HG02571 (cell line): Measurements from ENCODE around the gene DUSP1.

Source experiments
- ATAC-seq: cut with Tn5 transposase; IDR thresholded peaks from one replicate; pipeline ENCODE4 v1.9.1; 2021; ENCODE audit warnings: mild to moderate bottlenecking, moderate library complexity; ENCODE audit not compliant: unreplicated experiment

DUSP1 gene

DNA sequence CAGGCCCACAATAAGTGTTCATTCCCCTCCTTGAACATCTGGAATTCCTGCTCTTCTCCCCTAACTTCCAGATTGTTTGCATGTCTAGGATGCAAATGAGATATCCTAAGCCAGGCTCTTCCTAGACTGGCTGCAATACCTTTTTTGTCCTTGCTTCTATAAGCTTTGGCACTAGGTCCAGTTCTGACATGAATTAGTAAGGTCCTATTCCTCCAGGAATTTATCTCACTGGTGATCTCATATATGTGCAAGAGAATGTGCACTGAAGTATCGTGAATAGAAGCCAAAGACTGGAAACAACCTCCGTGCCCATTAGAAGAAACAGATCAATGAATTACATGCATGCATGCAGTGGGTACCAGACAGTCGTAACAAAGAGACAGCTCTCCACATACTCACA, 25.2 kb downstream of the DUSP1 start:
- no peak for ATAC-seq

DNA sequence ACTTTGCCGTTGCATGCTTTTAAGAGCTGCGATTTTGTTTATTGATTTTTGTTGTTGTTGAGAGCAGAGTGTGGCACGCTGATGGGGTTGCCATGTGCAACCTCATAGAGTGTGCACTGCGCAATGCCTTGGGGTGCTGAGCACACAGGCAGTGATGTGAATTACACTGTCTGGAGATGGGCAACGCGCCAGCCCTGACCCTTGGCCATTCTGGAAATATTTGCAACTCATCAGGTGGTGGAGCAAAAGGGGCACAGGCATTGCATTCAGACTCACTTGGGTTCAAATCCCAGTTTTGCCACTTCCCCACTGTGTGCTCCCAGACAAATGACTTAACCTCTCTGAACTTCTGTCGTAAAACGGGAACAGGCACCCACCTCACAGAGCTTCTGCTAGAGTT, 25.6 kb downstream of the DUSP1 start:
- ATAC-seq: no peak

DNA sequence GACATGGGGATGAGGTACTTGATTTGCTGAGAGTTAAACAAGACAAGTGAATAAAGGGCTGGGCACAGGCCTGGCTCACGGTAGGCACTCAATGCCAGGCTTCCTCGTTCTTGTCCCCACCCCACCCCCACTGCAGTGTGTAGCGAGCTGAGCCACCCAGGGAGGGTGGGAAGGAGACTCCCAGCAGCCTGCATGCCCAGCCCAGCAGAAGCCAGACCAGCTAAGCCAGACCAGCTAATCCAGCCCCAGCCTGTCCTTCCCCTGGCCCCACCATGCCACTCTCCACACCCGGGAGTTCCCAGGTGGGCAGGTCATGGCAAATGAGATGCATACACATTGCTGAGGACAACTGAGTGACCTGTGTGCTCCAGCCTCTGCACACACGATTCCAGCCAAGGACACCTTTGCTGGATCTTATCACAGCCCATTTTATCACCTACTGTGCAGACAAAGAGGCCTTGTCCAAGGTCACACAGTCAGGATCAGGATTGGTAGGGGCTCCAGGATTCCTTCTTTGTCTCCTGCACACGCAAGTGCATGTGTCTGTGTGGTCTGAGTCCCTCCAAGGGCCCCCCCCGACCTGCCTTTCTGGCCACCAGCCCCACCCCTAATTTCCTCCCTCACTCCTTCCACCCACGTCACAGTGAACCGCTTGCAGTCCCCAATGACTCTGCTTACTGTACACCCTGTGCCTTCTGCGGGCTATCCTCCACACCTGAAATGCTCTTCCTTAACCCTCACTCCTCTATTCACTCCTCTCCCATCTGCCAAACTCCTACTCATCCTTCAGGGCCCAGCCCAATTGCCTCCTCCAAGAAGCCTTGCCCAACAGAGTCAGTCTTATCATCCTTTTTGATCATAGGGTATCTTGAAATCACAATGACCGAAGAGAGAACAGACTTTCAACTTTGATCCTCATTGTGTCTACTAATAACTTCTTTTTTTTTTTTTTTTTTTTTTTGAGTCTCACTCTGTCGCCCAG, 26.6 kb downstream of the DUSP1 start:
- no peak for ATAC-seq

DNA sequence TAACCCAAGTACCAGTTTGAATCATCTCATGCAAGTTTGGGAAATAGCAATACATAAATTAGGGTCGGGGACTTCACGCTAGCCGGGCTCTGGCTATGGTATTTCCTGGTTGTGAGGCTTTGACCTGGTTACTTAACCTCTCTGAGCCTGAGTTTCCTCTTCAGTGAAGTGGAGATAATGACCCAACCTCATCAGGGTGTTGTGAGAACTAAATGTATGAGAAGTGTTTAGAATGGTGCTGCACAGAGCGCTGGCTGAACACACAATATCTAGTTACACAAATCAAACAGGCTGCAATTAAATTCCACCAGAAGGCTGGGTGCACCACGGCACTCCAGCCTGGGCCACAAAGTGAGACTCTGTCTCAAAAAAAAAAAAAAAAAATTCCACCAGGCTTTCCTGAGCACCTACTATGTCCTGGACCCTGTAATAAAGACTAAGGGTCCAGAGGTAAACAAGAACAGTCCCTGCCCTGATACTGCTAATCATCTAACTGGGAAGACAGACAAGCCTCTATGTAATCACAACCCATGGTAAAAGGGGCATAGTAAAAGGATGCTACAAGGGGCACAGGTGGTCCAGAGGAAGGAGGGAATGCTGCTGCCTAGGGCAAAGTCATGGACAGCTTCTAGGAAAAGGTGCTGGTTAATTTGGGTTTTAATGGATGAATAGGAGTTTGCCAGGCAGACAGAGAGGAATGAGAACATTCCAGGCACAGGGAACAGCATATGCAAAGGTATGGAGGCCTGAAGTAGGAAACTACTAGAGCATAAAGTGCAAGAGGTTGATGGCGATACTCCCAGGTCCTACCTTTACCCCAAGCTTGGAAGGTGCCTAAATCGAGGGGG, 27.7 kb downstream of the DUSP1 start:
- ATAC-seq: no peak

DNA sequence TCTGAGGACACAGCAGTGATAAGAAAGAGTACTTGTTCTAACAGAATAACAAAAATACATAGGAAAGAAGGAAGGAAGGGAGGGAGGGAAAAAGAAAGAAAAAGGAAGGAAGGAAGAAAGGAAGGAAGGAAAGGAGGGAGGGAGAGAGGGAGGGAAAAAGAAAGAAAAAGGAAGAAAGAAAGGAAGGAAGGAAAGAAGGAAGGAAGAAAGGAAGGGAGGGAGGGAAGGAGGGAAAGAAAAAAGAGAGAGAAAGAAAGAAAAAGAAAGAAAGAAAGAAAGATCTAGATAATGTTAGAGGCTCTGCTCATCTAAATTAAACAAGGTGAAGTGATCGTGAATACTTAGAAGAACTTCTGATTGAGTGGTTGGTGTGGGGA, 29.8 kb downstream of the DUSP1 start:
- ATAC-seq: no peak

DNA sequence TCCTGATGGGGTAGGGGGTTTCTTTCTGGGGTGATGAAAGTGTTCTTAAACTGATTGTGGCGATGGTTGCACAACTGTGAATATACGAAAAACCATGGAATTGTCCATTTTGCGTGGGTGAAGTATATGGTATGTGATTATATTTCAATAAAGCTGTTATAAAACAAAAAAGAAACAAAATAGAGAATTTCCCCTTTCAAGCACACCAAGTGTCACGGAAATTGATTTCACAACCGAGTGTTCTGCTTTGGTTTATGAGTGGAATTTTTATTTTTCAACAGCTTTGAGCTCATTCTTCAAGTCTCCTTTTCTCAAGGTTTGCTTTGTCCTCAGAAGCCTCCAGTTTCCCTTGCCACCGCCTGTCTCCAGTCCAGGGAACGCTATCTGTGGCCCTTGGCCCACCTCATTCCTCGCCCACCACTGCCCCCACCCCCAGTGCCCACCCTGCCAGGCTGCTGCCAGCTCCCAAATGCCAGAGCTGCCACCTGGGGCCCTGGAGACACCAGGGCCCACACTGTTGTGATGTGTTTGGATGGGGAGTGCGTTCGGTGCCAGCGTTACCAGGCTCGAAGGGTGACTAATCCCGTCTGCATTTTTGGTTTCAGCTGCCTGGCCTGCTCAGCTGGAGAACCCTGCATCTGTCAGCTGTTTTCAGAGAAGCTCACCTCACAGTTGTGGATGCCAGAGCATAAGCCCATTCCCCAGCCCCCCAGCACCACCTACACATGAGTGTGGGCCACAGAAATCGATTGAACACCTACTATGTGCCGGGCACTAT, 30.4 kb downstream of the DUSP1 start:
- ATAC-seq: no peak

DNA sequence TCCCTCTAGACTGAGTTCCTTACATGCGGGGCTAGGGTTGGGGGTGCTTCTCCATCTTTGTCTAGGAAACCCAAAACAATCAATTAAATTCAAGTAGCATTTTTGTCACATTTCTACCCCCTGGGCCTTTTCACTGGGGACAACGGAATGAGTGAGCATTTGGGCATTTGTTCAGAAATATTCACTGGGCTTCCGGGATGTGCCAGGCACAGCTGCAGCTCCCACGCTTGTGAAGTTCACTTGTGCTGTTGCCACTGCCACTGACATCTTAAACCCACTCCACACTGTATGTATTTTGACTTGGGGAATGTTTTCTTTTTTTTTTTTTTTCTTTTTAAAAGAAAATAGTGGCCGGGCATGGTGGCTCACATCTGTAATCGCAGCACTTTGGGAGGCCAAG, 31.6 kb downstream of the DUSP1 start:
- ATAC-seq: no peak

DNA sequence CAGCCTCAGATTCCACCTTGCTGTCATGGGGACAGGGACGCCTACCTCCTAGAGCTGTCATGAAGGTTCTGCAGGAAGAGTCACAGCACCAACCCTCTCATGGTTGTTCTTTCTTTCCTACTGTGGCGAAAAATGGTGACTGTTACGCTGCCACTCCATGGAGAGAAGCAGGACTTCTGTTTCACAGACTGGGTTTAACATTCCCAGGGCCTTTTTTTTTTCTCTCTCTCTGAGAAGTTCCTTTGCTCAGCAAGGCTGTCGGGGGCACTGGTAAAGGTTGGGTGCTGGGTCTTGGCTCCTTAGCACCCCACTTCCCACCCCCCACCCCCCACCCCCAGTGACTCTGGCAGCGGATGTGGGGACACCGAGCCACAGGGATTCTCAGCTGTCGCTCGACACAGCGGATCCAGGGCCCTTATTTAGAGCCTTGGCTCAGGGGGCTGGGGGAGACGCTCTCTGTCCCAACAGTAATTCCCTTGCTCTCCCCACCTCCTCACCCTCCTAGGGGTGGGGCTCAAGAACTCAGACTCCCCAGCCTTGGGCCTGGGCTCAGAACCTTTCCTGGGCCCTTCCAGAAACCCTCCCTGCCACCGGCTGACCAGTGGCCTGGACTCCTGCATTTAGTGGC, 34.4 kb downstream of the DUSP1 start:
- ATAC-seq: no peak

DNA sequence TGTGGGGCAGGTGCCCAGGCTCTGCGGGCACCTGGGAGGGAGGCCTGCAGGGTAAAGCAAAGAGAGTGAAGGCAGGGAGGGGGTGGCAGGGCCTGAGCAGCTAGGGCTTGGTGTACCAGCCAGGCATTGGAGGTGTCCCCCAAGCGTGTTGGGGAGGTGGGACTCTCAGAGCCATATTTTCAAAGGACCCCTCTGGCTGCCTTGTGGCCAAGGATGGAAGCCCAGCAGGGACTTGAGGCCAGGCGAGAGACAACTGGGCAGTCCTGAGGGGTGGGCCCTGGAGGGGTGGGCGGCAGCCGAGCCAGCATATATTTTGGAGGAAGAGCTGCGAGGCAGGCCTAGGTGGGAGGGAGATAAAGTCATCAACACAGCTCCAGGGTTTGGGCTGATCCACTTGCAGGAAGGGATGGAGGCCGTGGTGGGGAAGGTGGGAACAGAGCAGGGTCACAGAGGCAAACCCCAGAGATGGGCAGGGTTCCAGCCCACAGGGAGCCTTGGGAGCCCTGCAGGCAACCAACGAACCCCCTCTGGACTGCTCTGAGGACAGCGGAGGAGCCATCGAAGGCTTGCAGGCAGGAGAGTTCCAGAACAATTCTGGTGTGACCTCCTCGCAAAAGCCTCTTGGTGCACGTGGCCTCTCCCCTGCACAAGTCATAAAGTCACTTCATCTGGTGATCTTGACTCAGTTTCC, 35.7 kb downstream of the DUSP1 start:
- ATAC-seq: no peak

DNA sequence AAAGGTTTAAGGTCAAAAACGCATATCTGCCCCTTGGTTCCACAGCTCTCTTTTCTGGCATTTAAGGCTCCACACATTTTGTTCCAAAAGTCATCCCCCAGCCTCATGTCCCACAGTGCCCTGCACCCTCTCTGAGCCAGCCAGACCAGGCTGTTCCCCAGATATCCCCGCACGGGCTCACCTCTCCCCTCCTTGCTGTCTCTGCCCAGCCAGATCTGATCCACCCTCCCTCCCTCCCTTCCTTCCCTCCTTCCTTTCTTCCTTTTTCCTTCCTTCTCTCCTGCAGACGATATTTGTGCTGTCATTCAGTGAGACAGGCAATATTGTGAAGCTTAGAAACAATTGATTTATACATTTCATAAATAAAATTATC, 37.0 kb downstream of the DUSP1 start:
- no peak for ATAC-seq

DNA sequence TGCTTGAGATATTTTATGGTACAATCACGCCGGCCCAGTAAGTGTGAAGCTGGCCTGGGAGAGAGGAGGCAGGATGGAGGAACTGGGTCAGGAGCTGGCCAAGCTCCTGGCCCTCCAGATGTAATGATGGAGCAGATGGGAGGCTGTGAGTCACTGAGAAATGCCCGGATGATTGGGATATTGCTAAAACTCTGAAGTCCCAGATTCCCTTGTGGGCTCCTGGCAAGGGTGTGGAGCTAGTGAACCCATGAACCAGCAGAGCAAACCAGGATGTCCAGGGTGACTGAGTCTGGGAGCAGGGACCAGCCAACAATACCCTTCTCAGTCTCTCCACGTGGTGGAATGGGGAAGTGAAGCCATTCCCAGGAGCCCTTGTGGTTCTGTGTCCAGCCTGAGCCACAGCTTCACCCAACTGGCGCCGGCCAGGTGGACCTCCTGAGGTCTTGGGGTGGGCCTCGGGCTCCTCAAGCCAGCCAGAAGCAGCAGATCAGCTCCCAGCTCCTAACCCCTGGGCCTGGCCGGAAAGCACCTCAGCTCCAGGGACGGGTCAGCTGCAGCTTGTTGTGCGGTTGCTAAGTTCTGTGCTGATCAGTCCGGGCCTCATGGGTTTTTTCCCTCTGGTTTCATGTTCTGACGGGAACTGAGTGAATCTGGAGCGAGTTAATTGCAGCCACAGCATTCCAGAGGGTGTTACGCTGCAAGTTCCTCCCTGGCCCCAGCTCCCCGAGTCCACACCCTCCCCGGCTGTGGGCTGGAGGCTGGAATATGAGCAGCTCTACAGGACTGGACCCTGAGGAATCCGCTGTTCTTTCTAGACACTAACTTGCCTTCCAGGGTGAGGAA, 37.6 kb downstream of the DUSP1 start:
- no peak for ATAC-seq

DNA sequence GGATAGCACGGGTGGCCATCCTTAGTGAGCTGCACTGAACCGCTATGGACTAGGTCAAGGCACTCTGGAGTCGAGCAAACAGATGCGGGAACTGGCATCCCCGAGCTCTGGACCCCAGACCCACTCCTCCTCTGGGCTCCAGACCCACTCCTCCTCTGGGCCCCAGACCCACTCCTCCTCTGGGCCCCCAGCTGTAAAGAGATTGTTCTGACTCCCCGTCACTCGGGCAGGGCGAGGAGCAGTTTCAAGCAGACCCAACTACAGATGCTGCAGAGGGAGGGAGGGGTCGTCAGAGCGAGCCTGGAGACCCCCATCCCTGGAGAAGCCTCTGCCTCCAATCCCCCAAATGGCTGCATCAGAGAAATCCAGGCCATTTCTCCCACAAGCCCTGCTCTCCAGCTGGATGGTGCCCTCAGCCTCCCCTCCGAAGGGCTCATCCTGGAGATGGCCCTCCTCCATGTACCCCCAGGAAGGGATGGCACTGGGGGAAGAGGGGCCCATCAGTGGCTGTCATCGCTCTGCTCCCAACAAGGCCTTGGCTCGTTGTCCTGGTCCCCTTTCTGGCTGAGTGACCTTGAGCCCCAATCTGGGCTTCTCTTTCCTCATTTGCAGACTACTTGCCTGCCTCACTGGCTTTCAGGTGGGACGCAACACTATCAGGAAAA, 38.7 kb downstream of the DUSP1 start:
- ATAC-seq: no peak

DNA sequence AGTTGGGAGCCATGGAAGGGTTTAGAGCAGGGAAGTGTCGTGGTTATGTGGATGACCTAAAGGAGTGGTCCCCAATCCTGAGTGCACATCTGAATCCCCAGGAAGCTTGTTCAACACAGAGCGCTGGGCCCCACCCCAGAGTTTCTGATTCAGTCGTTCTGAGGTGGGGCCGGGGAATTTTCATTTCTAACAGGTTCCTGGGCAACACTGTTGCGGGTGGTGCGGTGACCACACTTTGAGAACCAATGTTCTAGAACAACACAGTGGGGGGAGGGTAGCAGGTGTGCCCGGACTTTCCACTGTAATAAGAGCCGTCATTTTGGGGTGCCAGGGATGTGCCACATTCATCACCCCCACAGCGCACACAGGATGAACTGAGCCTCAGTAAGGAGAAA, 39.3 kb downstream of the DUSP1 start:
- no peak for ATAC-seq

DNA sequence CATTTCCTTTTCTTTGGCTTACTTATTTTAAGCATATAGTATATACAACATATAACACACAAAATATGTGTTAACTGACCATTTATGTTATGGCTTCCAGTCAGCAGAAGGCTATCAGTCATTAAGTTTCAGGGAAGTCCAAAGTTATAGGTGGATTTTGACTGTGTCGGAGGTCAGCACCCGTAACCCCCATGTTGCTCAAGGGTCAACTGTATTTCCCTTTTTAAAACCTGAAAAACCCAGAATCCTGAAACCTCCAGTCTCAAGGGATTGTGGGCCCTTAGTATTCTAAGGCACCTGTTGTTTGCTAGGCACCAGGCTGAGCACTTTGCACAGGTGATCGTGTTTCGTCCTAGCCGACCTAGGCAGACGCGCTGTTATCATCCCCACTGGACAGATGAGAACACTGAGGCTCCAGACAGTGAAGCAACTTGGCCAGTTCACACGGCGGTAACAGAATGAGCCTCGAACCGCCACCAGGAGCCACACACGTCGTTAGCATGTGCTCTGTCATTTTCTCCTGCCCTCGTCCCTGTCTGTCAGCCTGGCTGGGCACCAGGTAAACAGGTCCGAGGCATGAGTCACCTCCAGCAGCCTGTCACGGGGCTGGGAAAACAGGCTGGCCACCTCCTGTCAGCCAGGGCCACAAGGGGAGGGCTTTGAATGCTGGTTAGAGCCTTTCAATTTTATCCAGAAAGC, 39.9 kb downstream of the DUSP1 start:
- no peak for ATAC-seq

DNA sequence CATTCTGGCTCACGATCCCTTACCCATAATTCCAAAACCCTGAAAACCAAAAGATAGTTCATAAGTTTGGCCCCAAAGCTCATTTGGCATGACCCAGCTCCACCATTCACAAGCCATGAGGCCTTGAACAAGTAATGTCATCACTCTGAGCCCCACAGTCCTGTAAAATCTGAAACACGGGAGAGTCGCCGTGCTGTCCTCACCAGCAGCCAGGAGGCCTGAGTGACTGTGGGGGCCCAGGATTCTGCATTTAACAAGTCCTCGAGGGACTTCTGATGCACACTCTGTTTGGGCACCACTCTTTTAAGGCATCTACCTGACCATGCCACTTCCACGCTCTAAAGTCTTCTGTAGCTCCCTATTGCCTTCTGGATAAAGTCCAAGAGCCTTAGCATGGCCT, 40.8 kb downstream of the DUSP1 start:
- ATAC-seq: no peak

DNA sequence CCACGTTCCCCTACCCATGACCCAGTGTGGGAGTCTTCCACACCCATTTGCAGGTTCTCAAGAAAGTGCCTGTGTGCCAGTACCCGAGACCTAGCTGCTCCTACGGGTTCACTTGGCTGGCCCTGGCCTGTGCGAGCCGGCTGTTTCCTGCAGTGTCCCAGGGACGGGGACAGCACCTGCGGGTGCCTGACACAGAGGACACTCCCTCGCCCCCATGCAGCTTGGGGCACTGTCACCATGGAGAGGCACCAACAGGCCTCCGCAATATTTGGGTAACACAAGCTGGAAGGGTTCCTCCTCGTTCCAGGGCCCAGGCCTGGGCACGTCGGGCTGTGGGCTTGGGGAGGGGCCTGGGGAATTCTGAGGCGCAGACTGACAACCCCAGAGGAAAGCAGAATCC, 41.4 kb downstream of the DUSP1 start:
- ATAC-seq: no peak

DNA sequence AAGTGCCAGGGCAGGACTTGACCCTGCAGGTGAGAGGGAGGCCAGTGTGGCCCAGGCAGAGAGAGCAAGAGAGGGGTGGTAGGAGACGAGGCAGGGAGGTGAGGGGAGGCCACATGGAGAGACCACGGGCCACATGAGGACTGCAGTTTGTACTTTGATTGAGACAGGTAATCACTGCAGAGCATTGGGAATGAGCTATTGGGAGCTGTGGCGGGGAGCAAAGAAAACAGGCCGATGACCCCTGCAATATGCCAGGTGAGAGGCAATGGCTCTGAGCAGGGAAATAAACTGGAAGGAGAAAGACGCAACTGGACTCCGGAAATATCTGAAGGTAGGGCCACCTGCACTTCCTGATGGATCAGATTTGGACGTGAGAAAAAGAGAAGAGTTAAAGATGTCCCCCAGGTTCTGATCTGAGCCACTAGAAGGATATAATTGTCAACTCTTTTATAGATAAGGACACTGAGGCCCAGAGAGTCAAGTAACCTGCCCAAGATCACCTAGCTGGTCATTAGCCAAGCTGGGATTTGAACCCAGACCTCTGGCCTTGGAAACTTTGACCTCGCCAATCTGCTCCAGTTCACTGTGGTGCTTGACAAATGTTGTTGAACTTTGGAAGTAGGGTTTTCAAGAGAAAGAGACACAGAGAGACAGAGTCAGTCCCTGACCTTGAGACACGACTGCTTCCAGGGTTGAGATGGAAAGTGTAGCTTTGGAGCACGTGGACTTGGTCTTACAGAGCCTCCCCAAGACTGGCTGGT, 42.3 kb downstream of the DUSP1 start:
- ATAC-seq: no peak
